ENCODE results near the gene LTB4R.

LTB4R gene

GRCh38 chr14:24310646-24311604 lies at the start of gene LTB4R:
TSS of gene LTB4R (plus strand) at chr14:24311502. CDS start at chr14:24315652, 4,150 bp downstream.
- peak; percentile 70 for DNase-seq

- no peak for DNase-seq
These were observed 49.4 kb upstream of the LTB4R start for GRCh38 chr14:24261969-24262327.

GRCh38 chr14:24262821-24263733 lies 48.2 kb upstream of the LTB4R start, which contains the start of gene TGM1:
TSS of gene TGM1 (minus strand) at chr14:24263177. CDS start at chr14:24262352, 825 bp downstream.
- no peak for DNase-seq

- no peak for DNase-seq
These were observed 47.5 kb upstream of the LTB4R start for GRCh38 chr14:24263848-24264247.

GRCh38 chr14:24264298-24264697 lies 47.0 kb upstream of the LTB4R start:
- DNase-seq, result no peak

- no peak for DNase-seq
These were observed 44.7 kb upstream of the LTB4R start for GRCh38 chr14:24266344-24267244.

- no peak for DNase-seq
These were observed 43.8 kb upstream of the LTB4R start for GRCh38 chr14:24267516-24267915.

GRCh38 chr14:24268225-24268624 lies 43.1 kb upstream of the LTB4R start:
- no peak for DNase-seq

GRCh38 chr14:24269368-24269767 lies 41.9 kb upstream of the LTB4R start:
- no peak for DNase-seq

- no peak for DNase-seq
These were observed 41.3 kb upstream of the LTB4R start for GRCh38 chr14:24269910-24270536.

GRCh38 chr14:24270537-24271133 lies 40.7 kb upstream of the LTB4R start:
- DNase-seq, result no peak

GRCh38 chr14:24271134-24271833 lies 40.0 kb upstream of the LTB4R start, which contains the start of gene RABGGTA:
TSS of gene RABGGTA (minus strand) at chr14:24271597. CDS start at chr14:24271115, 482 bp downstream.
- peak; percentile 90 for DNase-seq

- DNase-seq, result no peak
These were observed 39.5 kb upstream of the LTB4R start for GRCh38 chr14:24271834-24272263.

GRCh38 chr14:24272467-24272866 lies 38.8 kb upstream of the LTB4R start:
- DNase-seq, result no peak

- DNase-seq, result no peak
These were observed 37.8 kb upstream of the LTB4R start for GRCh38 chr14:24273422-24273998.

- DNase-seq, result peak; percentile 47
These were observed 37.2 kb upstream of the LTB4R start for GRCh38 chr14:24274101-24274543.

GRCh38 chr14:24277071-24277470 lies 34.2 kb upstream of the LTB4R start:
- DNase-seq, result no peak

GRCh38 chr14:24277606-24278321 lies 33.5 kb upstream of the LTB4R start:
- DNase-seq, result peak; percentile 6

- no peak for DNase-seq
These were observed 32.9 kb upstream of the LTB4R start for GRCh38 chr14:24278424-24278823.
